Activated T-cell treated with anti-CD3 and anti-CD28 coated beads for 4 hours (primary cell): Measurements from ENCODE around the gene GALNS.
"Not testable (repeated sequence)": the region's sequence is repeated elsewhere in the genome, so short reads cannot be mapped to it uniquely, and the experiment has no call there.

Experiments
- DNase-seq: peaks from one replicate; pipeline ENCODE4 v3.0.0-alpha.2; 2020

GALNS gene, protein sequence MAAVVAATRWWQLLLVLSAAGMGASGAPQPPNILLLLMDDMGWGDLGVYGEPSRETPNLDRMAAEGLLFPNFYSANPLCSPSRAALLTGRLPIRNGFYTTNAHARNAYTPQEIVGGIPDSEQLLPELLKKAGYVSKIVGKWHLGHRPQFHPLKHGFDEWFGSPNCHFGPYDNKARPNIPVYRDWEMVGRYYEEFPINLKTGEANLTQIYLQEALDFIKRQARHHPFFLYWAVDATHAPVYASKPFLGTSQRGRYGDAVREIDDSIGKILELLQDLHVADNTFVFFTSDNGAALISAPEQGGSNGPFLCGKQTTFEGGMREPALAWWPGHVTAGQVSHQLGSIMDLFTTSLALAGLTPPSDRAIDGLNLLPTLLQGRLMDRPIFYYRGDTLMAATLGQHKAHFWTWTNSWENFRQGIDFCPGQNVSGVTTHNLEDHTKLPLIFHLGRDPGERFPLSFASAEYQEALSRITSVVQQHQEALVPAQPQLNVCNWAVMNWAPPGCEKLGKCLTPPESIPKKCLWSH

DNA sequence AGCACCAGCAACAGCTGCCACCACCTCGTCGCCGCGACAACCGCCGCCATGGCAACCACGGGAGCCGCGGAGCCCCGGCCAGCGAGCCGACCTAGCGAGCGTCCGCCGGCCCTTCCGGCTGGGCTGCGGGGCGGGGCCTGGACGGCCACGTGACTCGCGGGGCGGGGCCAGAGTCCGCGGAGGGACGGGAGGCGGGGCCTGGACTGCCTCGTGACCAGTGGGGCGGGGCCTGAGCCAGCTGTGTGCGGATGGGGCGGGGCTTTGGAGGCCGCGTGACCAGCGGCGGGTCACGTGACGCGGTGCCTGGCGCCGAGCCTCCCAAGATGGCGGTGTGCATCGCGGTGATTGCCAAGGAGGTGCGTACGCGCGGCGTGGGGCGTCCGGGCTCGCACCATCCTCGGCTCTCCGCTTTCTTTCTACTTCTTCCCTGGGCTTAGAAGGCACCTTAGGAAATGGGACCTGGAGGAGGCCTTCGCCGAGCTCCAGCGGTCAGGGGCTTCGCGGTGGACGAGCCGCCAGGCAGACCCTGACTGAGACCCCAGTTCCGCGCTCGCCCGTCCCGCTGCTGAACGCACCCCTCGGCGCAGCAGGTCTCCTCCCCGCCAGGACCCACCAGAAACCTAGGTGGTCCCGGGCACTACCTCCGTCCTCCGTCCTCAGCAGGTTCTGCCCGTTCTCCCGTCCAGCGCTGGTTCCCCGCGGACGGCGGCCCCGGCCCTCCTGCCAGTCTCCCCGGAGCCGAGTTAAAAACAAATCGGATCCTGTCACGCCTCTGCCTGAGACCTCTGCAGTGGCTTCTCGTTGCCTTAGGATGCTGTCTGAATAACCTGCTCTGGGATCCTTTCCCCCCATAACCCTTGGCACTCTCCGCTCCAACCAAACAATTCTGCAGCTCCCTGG lies at the start of gene GALNS, which contains the start of gene TRAPPC2L:
Gene GALNS (minus strand): TSS at position 120 of the 900 bp plus-strand sequence. CDS start 70 bp downstream, at position 50.
Gene TRAPPC2L (plus strand): TSS at position 300 of the 900 bp plus-strand sequence. CDS start 24 bp downstream, at position 324.
- peak; percentile 99 for DNase-seq

DNA sequence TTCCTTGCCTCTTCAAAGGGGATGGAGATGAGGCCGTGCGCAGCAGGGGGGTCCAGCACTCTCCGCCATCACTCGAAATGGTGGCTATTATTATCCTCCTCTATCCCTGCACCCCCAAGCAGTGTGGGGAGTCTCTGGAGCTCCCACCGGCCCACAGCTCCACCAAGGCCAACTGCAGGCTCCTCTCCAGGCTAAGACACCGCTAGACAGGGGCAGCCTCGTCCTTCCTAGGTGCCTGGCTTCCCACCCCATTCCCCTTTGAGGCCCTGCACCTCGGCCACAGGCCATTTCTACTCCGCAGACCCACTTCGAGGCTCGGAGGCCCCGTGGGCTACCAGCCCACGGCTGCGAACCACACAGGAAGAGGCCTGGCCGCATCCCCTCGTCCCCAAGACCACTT lies 49.3 kb upstream of the GALNS start:
- no peak for DNase-seq

DNA sequence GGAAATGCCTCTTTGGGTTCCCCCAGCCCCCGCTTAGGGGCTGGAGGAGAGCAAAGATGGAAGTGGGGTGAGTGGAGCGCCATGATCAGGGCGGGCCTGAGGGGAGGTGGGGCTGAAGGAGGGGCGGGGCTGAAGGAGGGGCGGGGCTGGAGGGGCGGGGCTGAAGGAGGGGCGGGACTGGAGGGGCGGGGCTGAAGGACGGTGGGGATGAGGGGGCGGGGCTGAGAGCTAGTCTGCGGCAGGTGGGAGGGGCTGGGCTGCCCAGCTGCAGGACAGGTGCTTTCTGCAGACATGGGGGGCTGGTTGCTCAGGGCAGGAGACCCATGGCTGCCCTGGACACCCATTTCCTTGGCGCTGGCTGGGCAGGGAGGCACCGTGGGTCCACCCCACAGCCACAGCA lies 48.8 kb upstream of the GALNS start:
- no peak for DNase-seq

DNA sequence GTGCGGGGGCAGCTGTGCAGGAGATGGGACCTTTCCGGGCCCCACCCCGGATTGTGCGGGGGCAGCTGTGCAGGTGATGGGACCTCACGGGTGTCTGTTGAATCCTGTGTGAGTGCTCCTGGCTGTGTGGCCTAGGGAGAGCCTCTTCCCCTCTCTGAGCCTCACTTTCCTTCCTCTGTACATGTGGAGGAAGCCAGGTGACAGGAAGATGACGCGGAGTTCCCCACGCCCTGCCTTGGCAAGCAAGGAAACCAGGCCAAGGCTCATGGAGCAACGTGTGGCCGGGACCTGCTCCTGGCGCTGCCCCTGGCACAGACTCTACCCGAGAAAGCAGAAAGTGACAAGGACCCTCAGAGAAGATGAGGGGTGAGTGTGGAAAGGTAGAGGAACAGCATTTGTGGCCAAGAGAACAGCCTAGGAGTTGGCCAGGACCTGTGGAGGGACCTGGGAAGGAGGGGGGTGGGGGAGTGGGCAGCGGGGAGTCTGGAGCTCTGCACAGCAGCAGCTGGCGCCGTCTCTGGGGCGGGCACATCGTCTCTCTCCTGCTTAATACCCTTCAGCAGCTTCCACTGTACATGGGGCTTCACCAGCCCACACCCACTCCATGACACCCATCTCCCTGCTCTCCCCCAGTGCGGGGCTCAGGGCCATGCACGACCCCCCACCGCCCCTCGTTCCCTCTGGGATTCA lies 48.1 kb upstream of the GALNS start:
- DNase-seq = no peak

DNA sequence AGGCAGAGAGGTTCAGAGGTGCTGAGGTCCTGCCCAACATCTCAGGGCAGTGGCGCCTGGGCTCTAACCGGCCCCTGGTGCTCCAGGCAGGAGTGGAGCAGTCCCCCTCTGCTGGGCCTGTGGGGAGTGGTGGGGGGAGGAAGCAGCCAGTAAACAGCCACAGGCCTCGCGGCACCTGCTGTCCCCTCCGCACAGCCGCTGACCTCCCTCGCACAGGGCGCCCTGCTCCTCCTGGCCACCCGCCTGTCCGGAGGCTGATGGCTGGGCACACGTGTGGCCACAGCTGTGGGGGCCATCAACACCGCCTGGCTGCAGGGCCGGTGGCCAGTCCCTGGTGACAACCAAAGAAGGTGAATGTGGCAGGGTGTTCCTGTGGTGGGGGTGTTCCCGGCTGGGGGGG lies 46.5 kb upstream of the GALNS start:
- DNase-seq = no peak

DNA sequence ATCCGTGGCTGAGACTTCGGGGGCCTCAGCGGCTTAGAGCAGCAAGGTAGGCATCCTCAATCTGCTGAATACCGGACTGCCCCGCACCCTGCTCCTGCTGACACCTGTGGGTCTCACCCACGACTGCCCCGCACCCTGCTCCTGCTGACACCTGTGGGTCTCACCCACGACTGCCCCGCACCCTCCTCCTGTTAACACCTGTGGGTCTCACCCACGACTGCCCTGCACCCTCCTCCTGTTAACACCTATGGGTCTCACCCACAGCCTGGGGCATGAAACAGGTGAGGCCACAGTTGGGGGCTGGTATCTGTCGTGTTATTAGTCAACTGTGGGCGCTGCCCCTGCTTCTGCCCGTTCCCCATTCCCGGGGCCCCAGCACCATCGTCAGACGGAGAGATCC lies 46.0 kb upstream of the GALNS start:
- no peak for DNase-seq

DNA sequence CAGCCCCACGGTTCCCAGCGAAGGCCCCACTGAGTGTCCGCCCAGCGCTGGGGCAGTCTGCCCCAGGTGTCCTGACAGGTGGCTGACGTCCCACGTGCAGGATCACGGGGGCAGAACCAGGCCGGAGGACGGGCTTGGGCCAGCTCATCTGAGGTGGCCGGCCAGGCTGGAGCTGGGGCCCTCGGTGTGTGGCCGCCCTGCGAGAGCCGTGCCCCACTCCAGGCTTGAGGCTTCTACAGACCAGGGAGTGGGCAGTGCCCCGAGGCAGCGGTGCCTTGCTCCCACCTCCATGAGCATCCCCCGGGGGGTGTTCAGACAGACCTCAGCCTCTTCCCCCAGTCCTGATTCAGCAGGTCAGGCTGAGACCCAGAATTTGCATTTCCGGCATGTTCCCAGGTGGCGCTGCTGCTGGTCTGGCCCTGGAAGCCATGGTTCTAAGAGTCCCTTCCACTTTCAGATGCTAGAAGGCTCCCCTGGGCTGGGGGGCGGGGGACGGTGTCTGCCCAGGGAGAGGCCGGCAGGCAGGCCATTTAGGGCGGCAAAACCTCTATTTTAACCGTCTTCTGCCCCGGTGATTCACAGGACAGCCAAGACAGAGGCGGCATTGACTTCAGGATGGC lies 45.1 kb upstream of the GALNS start:
- no peak for DNase-seq

DNA sequence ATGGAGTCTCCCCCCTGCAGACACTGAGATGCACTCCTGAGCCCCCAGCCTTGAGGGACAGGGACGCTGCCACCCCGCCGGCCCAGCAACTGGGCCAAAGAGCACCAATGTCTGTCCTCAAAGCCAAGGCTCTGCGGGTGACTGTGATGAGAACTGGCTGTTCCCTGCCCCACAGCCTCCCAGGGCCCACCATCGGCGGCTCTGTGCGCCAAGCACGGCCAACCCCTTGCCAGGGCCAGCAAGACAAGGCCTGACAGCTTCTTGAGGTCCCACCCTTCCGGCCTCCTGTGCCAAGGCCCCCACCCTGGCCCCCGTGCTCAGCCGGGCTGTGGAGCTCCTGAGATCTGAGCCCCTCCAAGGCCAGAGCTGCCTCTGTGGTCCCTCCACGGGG lies 43.9 kb upstream of the GALNS start:
- DNase-seq = no peak

DNA sequence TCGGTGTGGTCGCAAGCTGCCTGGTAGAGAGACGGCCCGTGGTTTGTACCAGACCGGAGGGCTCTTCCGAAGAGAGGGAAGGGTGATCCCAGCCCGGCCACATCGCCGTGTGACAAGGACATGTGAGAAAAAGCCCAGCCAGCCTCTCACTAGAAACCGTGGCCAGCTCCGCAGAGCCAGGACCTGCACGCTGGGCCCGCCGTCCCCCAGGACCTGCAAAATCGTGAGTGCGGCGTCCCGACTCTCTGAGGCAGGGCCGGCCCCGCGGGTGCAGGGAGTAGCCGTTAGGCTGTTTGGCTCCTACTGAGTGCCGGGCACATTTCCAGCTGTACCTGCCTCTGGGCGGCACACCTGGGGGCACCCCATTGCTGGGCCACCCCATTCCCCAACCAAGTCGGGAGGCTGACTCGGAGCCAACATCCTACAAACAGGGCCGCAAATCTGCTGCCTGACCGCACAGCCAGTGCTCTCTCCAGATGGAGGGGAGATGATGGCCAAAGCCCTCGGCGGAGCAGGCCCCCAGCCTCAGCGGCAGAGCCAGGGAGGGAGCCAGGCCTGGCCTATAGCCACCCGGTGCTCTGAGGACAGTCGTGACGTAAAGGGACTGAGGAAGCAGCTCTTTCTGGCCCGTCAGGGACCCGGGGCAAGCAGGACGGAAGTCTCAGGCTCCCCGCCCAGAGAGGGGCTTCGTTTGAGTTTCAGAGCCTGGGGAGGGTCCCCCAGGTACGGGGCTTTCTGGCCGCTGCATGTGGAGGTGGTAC lies 43.3 kb upstream of the GALNS start:
- DNase-seq = no peak

DNA sequence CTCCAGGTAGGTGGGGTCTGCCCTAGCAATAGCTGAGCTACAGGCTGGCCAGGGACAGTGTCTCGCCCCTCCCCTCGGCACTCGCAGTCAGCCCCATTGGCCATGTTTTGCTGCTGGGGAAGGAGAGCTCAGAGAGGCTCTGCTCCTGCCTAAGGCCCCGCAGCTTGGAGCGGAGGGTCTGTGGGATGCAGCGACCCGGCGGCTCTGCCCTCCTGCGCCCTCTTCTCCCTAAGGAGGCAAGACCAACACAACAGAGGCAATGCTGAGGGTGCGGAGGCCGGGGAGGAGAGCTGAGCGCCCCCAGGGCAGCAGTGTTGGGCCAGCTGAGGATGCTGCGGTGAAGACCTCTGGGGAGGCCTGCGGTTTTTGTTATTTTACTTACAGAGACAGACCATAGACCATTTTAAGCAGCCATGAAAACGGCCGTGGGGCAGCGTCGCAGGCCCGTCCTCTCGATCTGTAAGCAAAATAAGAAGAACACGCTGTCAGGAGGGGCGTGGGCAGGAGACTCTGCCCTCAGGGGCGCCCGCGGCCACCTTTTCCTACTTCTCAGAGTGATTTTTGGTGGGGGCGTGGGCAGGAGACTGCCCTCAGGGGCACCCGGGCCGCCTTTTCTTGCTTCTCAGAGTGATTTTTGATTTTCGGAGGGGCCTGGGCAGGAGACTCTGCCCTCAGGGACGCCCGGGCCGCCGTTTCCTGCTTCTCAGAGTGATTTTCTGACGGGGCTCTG lies 41.1 kb upstream of the GALNS start:
- no peak for DNase-seq

DNA sequence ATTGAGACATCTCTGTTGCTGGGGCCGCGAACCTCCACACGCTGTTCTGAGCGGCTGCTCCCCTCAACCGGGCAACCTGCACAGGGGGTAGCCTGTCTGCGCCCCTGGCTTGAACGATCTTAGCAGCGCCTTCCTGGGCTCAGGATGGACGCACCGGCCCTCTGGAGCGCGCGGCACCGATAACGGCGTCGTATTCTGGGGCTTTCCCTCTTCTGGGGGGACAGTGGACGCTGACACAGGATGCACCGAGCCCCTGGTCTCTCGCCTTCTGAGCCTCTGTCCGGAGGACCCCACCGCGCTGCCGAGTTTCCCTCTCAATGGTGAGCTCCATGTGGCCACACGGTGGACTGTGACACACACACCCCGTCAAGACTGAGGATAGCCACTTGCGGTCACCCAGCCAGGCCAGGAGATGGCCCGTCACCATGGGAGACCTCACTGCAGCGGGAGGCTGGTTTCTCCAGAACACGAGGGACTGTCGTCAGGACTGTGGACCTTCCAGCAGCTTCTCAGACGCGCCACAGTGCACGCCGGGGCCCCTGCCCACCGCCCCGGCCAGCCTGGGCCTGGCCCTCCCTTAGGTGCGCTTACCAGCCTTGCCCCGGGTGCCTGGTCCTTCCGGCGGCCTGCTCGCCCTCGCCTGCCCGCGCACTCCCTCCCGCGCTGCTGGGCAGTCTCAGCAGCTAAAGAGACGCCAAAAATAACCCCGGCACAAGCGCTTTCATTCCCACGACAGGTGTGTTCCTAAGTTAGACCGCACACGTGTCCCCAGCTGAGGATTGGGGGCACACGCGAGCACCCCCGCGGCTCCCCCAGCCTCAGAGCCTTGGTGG lies 39.7 kb upstream of the GALNS start:
- no peak for DNase-seq

DNA sequence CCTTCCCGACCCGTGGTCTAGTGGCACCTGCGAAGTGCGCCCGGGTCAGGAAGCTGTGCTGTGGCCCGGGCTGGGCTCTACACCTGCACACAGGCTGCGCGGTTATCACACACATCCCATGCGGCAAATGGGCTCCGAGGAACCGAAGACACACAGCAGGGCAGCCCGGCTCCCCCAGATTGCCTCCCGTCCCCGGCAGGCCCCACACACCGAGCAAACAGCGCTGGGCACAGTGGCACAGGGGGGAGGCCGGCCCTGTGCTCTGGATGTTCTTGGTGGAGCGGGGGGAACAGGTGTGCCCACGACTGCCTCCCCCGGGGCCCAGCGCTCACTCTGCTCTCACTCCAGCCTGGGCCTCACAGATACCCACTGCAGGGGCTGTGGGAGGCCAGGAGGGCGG lies 38.6 kb upstream of the GALNS start:
- DNase-seq = no peak

DNA sequence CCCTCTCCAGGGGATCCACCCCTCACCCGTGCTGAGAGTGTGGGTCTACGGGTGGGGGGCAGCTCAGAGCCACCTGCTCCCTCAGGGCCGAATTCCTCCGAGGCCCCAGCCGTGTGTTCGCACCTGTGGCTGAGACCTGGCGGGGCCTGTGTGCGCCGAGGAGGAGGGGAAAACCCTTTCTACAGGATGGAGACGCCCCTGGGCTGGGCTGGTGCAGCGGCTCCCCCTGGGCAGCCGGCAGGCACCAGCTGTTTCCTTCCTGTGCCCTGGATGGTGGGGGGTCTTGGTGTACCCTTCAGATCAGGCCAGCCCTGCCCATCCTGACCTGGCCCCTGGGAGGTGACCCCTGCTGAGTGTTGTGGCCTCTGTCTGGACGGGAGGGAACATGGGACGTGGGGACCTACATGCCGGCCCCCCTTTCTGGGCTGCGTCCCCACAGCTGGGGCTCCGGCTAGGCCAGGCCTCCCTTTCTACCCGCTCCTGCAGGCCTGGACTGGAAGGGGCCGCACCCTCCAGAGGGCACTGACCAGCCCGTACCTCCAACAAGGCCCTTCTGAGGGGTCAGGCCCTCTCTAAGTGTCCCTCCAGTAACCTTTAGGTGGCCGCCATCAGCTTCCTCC lies 38.0 kb upstream of the GALNS start:
- no peak for DNase-seq

DNA sequence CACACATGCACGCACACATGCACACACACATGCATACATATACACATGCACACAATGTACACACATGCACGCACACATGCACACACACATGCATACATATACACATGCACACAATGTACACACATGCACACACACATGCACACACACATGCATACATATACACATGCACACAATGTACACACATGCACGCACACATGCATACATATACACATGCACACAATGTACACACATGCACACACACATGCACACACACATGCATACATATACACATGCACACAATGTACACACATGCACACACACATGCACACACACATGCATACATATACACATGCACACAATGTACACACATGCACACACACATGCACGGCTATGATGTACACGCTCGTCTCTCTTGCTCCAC lies 37.5 kb upstream of the GALNS start:
- DNase-seq = not testable (repeated sequence)

DNA sequence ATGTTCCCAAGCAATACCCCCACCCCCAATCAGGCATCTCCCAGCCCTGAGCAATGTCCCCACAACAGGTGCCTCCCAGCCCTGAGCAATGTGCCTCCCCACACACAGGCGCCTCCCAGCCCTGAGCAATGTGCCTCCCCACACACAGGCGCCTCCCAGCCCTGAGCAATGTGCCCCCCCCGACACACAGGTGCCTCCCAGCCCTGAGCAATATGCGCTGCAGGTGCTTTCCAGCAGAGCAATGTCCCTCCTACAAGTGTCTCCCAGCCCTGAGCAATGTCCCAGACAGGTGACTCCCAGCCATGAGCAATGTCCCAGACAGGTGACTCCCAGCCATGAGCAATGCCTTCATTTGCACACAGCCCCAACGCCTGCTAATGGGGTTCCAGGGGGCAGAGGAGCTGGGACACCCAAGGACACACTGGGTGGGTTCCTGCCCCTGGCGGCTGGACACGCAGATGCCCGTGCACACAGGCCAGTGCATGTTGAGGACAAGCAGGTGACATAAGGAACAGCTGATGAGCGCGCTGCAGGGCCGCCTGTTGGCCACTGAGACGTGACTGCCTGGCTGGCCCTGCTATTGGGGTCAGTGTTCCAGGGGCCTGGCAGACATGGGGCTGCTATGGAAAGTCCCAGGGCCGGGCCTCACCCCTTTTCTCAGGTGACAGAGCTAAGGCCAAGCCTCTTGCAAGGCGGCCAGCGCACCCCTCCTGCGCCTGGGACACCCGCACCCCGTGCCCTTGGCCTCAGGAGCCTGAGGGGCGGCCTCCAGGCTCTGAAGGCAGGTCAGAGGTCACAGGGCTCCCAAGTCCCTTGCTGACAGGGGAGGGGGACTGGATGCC lies 36.6 kb upstream of the GALNS start:
- DNase-seq = no peak

DNA sequence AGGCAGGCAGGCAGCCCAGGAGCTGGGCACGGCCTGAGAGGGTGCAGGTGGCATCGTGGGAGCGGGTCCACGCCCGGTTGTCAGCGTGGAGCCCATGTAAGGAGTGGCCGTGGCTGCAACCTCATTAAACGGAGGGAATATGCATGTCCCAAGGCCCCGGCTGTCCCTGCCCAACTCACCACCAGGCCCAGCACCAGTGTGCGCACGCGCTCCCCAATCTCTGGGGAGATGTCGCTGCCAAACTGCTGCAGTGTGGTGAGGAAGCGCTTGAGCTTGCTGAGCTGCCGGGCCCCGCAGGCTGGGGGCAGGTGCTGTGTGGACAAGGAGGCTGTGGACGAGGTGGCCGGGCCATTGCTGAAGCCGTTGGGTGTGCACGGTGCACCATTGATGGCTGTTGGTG lies 35.3 kb upstream of the GALNS start:
- DNase-seq = no peak

DNA sequence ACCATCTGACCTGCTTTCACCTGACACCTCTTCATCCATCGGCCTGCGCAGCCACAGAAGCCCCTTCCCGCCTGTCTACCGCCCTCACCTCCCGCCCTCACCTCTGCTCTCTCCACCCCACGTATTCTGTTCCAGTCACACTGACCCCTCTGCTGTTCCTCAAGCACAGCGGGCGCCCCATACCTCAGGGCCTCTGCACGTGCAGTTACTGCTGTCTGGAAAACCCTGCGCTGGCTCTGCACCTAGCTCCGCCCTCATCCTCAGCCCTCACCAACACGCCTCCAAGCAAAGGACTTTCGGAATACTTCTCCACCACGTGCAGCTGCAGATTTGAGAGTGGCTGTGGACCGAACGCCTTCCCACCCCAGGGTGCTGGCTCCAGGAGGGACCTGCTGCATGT lies 34.3 kb upstream of the GALNS start:
- DNase-seq = no peak

DNA sequence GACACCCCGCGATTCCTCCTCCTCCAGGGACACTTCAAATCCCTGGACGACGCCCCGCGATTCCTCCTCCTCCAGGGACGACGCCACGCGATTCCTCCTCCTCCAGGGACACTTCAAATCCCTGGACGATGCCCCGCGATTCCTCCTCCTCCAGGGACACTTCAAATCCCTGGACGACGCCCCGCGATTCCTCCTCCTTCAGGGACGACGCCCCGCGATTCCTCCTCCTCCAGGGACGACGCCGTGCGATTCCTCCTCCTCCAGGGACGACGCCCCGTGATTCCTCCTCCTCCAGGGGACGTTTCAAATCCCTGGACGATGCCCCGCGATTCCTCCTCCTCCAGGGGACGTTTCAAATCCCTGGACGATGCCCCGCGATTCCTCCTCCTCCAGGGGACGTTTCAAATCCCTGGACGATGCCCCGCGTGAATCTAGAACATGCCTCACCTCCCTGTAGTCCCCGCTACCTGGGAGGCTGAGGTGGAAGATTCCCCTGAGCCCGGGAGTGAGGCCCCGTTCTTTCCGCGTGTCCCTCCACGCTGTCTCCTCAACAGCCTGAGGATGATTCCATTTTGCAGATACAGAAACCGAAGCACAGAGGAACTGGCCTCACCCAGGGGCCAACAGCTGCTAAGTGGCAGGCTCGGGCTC lies 33.1 kb upstream of the GALNS start:
- not testable (repeated sequence) for DNase-seq
